Measurements from ENCODE around the gene OR2S2. TPM values are rescaled to one million over a fixed set of nuclear protein-coding genes. Genes with fewer than 3 reads are reported as not detected.
"Not testable (repeated sequence)": the region's sequence is repeated elsewhere in the genome, so short reads cannot be mapped to it uniquely, and the experiment has no call there.

Gene OR2S2
- total RNA-seq, 1 experiment from 2014 or later = not detected

GRCh38 chr9:35917261-35917660, 40.7 kb downstream of the OR2S2 start:
- ChIA-PET POLR2A (ENCODE audit: low non-redundant PET) (no interaction called here), CTCF (no interaction called here)
- intact Hi-C loops (cut with micrococcal nuclease; ENCODE audit: unreplicated experiment) = no loop called here
- no peak for TF ChIP-seq CTCF (conservative IDR thresholded peaks at IDR 0.05; ENCODE audit: low read depth, low read length)
- TF ChIP-seq EZH2 (IDR thresholded peaks at IDR 0.05; ENCODE audit: borderline replicate concordance, low read depth, low read length, poor library complexity, severe bottlenecking) = no peak
- BruUV-seq (replicated peaks) = no TSS peak
- Histone ChIP-seq H3K4me1 (ENCODE audit: insufficient read depth, low read length, poor library complexity, severe bottlenecking) (peaks cover 4% of the 10 kb centered on the region), H3K4me3 (ENCODE audit: low read depth, low read length, poor library complexity, severe bottlenecking) (no peak overlapping the region), H3K36me3 (ENCODE audit: insufficient read depth, low read length, poor library complexity, severe bottlenecking) (no peaks in the 10 kb centered on the region), H3K27me3 (replicated peaks; ENCODE audit: insufficient read depth, low read depth, low read length, poor library complexity) (no peaks in the 10 kb centered on the region), H3K9me3 (ENCODE audit: low read depth, low read length, poor library complexity, severe bottlenecking) (no peaks in the 10 kb centered on the region), H3K27ac (ENCODE audit: low read depth, low read length, poor library complexity, severe bottlenecking) (no peak overlapping the region)
- no peak for DNase-seq (ENCODE audit: low spot score)

- intact Hi-C loops (cut with micrococcal nuclease; ENCODE audit: unreplicated experiment) = no loop called here
- CTCF ChIA-PET = no interaction called here
- DNase-seq (ENCODE audit: low spot score) = no peak
These were observed 42.2 kb downstream of the OR2S2 start for GRCh38 chr9:35915681-35916294.

DNA sequence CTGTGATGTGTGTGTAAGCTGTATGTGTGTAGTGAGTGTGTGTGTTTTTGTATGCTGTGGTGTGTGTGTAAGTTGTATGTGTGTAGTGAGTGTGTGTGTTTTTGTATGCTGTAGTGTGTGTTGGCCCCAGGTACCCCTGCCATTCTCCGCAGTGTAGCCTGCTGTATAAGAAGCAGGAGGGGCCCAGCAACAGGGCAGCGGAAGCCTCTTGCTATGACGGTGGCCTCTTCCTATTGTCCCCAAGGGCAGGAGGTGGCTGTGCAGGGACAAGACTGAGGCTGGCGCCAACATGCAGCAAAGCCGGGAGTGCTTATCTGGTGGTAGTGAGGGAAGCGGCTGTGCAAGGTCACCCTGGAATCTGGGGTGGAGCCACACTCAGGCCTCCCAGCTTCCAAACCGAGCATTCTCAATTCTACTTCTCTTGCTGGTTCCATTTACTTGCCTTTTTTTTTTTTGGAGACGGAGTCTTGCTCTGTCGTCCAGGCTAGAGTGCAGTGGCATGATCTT, 43.6 kb downstream of the OR2S2 start:
- Histone ChIP-seq H3K4me3 (ENCODE audit: low read depth, low read length, poor library complexity, severe bottlenecking) (no peak overlapping the region), H3K27ac (ENCODE audit: low read depth, low read length, poor library complexity, severe bottlenecking) (no peak overlapping the region), H3K36me3 (ENCODE audit: insufficient read depth, low read length, poor library complexity, severe bottlenecking) (no peaks in the 10 kb centered on the region), H3K27me3 (replicated peaks; ENCODE audit: insufficient read depth, low read depth, low read length, poor library complexity) (no peaks in the 10 kb centered on the region), H3K9me3 (ENCODE audit: low read depth, low read length, poor library complexity, severe bottlenecking) (no peaks in the 10 kb centered on the region), H3K4me1 (ENCODE audit: insufficient read depth, low read length, poor library complexity, severe bottlenecking) (peaks cover 4% of the 10 kb centered on the region)
- TF ChIP-seq EZH2 (IDR thresholded peaks at IDR 0.05; ENCODE audit: borderline replicate concordance, low read depth, low read length, poor library complexity, severe bottlenecking) (no peak), CTCF (conservative IDR thresholded peaks at IDR 0.05; ENCODE audit: low read depth, low read length) (no peak)
- intact Hi-C loops (cut with micrococcal nuclease; ENCODE audit: unreplicated experiment) = no loop called here
- CTCF ChIA-PET = no interaction called here
- no TSS peak for BruUV-seq (replicated peaks)
- POLR2A ChIA-PET (ENCODE audit: low non-redundant PET) = interaction anchor here (0.6 kb wide), 1 partner anchor 18 kb away, joined by 3 read pairs; no protein-coding TSS in a partner anchor
- DNase-seq (ENCODE audit: low spot score) = peak; percentile 26

More at GRCh38 chr9:35915681-35916294, 42.2 kb downstream of the OR2S2 start:
- POLR2A ChIA-PET (ENCODE audit: low non-redundant PET) = no interaction called here
- Histone ChIP-seq H3K36me3 (ENCODE audit: insufficient read depth, low read length, poor library complexity, severe bottlenecking) (no peaks in the 10 kb centered on the region), H3K9me3 (ENCODE audit: low read depth, low read length, poor library complexity, severe bottlenecking) (no peaks in the 10 kb centered on the region), H3K4me1 (ENCODE audit: insufficient read depth, low read length, poor library complexity, severe bottlenecking) (peaks cover 7% of the 10 kb centered on the region), H3K4me3 (ENCODE audit: low read depth, low read length, poor library complexity, severe bottlenecking) (no peak overlapping the region), H3K27me3 (replicated peaks; ENCODE audit: insufficient read depth, low read depth, low read length, poor library complexity) (no peaks in the 10 kb centered on the region), H3K27ac (ENCODE audit: low read depth, low read length, poor library complexity, severe bottlenecking) (no peak overlapping the region)
- no peak for TF ChIP-seq EZH2 (IDR thresholded peaks at IDR 0.05; ENCODE audit: borderline replicate concordance, low read depth, low read length, poor library complexity, severe bottlenecking)
- no TSS peak for BruUV-seq (replicated peaks)

DNA sequence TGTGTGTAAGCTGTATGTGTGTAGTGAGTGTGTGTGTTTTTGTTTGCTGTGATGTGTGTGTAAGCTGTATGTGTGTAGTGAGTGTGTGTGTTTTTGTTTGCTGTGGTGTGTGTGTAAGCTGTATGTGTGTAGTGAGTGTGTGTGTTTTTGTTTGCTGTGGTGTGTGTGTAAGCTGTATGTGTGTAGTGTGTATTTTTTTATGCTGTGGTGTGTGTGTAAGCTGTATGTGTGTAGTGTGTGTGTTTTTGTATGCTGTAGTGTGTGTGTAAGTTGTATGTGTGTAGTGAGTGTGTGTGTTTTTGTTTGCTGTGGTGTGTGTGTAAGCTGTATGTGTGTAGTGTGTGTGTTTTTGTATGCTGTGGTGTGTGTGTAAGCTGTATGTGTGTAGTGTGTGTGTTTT, 44.5 kb downstream of the OR2S2 start:
- H3K9me3 ChIP-seq (ENCODE audit: low read depth, low read length, poor library complexity, severe bottlenecking); POLR2A ChIA-PET (ENCODE audit: low non-redundant PET); intact Hi-C loops (cut with micrococcal nuclease; ENCODE audit: unreplicated experiment); DNase-seq (ENCODE audit: low spot score); H3K27me3 ChIP-seq (replicated peaks; ENCODE audit: insufficient read depth, low read depth, low read length, poor library complexity); CTCF ChIA-PET; H3K4me3 ChIP-seq (ENCODE audit: low read depth, low read length, poor library complexity, severe bottlenecking); BruUV-seq (replicated peaks); H3K27ac ChIP-seq (ENCODE audit: low read depth, low read length, poor library complexity, severe bottlenecking); H3K36me3 ChIP-seq (ENCODE audit: insufficient read depth, low read length, poor library complexity, severe bottlenecking): not testable (repeated sequence)
- peaks cover 12% of the 10 kb centered on the region for H3K4me1 ChIP-seq (ENCODE audit: insufficient read depth, low read length, poor library complexity, severe bottlenecking)

Measured in A673 (cell line).